Heart left ventricle (tissue), 16 donors: Measurements from ENCODE around the gene CLCN1. TPM values are rescaled to one million over a fixed set of nuclear protein-coding genes. Genes with fewer than 3 reads are reported as not detected.

Source experiments
- ATAC-seq, 4 donors: fragments of 200-7000 bp; cut with Tn5 transposase; one replicate each; pipeline ENCODE4 v1.9.1; 2020 to 2022; ENCODE audit warnings: moderate library complexity in 4 of 4, mild to moderate bottlenecking in 3 of 4, moderate number of reproducible peaks in 1 of 4
- DNase-seq, 5 donors: peaks; one replicate each; pipeline ENCODE4 v3.0.0-alpha.2; 2020
- H3K27ac ChIP-seq, 12 donors: fragments of 200-600 bp; sonication (generic) in 4 of 12; one replicate each; pipeline versions ENCODE4 v1.5.0 to v1.8.0; 2016 to 2022; ENCODE audit warnings: mild to moderate bottlenecking in 2 of 12
- H3K27me3 ChIP-seq, 9 donors: fragments of 200-600 bp; sonication (generic) in 2 of 9; one replicate each; pipeline versions ENCODE4 v1.5.1 to v1.8.0; 2016 to 2022; ENCODE audit warnings: mild to moderate bottlenecking in 3 of 9
- H3K36me3 ChIP-seq, 9 donors: fragments of 200-600 bp; sonication (generic) in 2 of 9; one replicate each; pipeline versions ENCODE4 v1.5.0 to v1.8.0; 2018 to 2022; ENCODE audit warnings: mild to moderate bottlenecking in 2 of 9
- H3K4me1 ChIP-seq, 12 donors: fragments of 200-600 bp; sonication (generic) in 4 of 12; one replicate each; pipeline versions ENCODE4 v1.5.0 to v1.8.0; 2016 to 2022; ENCODE audit warnings: mild to moderate bottlenecking in 3 of 12
- H3K4me3 ChIP-seq, 12 donors: fragments of 200-600 bp; sonication (generic) in 4 of 12; one replicate each; pipeline versions ENCODE4 v1.5.0 to v1.8.0; 2017 to 2022; ENCODE audit warnings: mild to moderate bottlenecking in 9 of 12, moderate library complexity in 4 of 12
- H3K9me3 ChIP-seq, 12 donors: fragments of 200-600 bp; sonication (generic) in 4 of 12; one replicate each; pipeline versions ENCODE4 v1.5.0 to v1.8.0; 2016 to 2022; ENCODE audit warnings: mild to moderate bottlenecking in 1 of 12
- CTCF ChIP-seq, 12 donors: fragments of 200-600 bp; sonication (generic) in 4 of 12; IDR thresholded peaks; one replicate each; pipeline versions ENCODE4 v1.5.0 to v1.8.0; 2018 to 2022; ENCODE audit warnings: antibody characterized with exemption in 12 of 12, mild to moderate bottlenecking in 5 of 12
- POLR2A ChIP-seq, 2 donors: fragments of 450-650 bp; IDR thresholded peaks; one replicate each; pipeline ENCODE4 v1.6.1; 2017; ENCODE audit warnings: antibody characterized with exemption in 2 of 2, mild to moderate bottlenecking in 2 of 2, moderate library complexity in 2 of 2
- WGBS, 4 donors: extraction: QIAGEN DNeasy Blood & Tissue Kit in 2 of 4; methylation state at CpG; one replicate each; pipeline versions ENCODE4 v1.1.5 to v1.1.7; 2013 to 2018; 5-methylcytosine and 5-hydroxymethylcytosine counted together
- intact Hi-C, 10 donors: fragments of 100-400 bp; cut with DNase I; formaldehyde crosslinking; loops; one replicate each; pipeline versions ENCODE4 v1.11.1 to v1.14.2; 2022
- polyA plus RNA-seq, 2 donors: library from polyadenylated mRNA; stranded (reverse); fragments of 200-250 nt; gene quantifications; one replicate each; pipeline ENCODE4 v1.2.3, GENCODE V29; 2013
- total RNA-seq, 9 donors: library from RNA; depleted of rRNA in 2 of 9; stranded (reverse); fragments of >200 nt in 2 of 9; fragmentation: NEBNext Ultra II Directional in 3 of 9; extraction: Animal tissue kit (Norgen Biotek cat#: 25700) in 3 of 9; gene quantifications; one replicate each; pipeline versions ENCODE4 v1.1.0 to v1.2.4, GENCODE V29; 2016 to 2023
- donor health status: ischemic (EF 13 %, LVEDD 7.1; RV severe dilation, severe dysfunction).
- donor health status: healthy with polysubstance abuse.
- donor health status: DM: no; HTN: yes; CAD: no.
- donor health status: DM: no; HTN: no; CAD: no.
- donor health status: ischemic (EF 25% LVEDD 6.9; RV normal size, moderate dysfunction).
- donor health status: ischemic (EF 25% LVEDD 5.7; RV mildly dilated, moderate dysfunction).
- donor health status: healthy.
- donor health status: DM: yes; HTN: yes; CAD: no.
- donor health status: ischemic (EF 35%, LVEDD 5.7; RV mildly dilated, moderate dysfunction).
- donor health status: nonischemic (EF 11% LVEDD 7.7; RV severe dilation, severe dysfunction).
- donor health status: DM: yes; HTN: yes; CAD: no.
- donor health status: PGD.
- donor health status: ischemic (EF 29% LVEDD 5.4; RV normal size, mild dysfunction).
- donor health status: nonischemic (EF 23%, LVEDD 6.1; RV moderate dilation, normal function).

CLCN1 gene
- total and polyA plus RNA-seq, 11 donors, result 0.03 to 1.4 TPM; not detected in 9

GRCh38 chr7:143389316-143390103, 73.6 kb downstream of the CLCN1 start:
- peaks cover 5 to 95% (median 59%) of the 10 kb centered on the region in 12 donors for H3K4me1 ChIP-seq
- H3K27me3 ChIP-seq, result no peaks in the 10 kb centered on the region
- intact Hi-C loops, result loop anchor here in 3 of 10 donors (2.0 to 10.0 kb wide), 3 partner anchors 17 to 515 kb away; partner anchors contain the start of genes CASP2 (in 2 of the 3), TMEM139 (in 2 of the 3) and TCAF1 (in 1 of the 3)
- TF ChIP-seq POLR2A (IDR thresholded peaks at IDR 0.05) (no peak), CTCF (IDR thresholded peaks at IDR 0.05) (no peak)
- no peaks in the 10 kb centered on the region for H3K9me3 ChIP-seq
- peaks cover 0 to 66% (median 45%) of the 10 kb centered on the region in 9 donors for H3K36me3 ChIP-seq
- ATAC-seq (no peak), DNase-seq (no peak)
- 74 to 93% (median 88%) methylated on average over 7 to 15 of the region's 15 CpGs for WGBS, 4 donors
- no peak overlapping the region for H3K4me3 ChIP-seq
- H3K27ac ChIP-seq, result peak overlapping the region in 2 of 12 donors; percentile 37 to 99

- H3K4me1 ChIP-seq, result peaks cover 5 to 95% (median 57%) of the 10 kb centered on the region in 12 donors
- intact Hi-C loops, result loop anchor here in 1 of 10 donors (2.0 kb wide), 1 partner anchor 17 kb away; no protein-coding TSS in a partner anchor
- TF ChIP-seq POLR2A (IDR thresholded peaks at IDR 0.05), result no peak
- no peak for TF ChIP-seq CTCF (IDR thresholded peaks at IDR 0.05)
- H3K36me3 ChIP-seq, result peaks cover 0 to 66% (median 45%) of the 10 kb centered on the region in 9 donors
- no peak for DNase-seq
- 79 to 86% (median 84%) methylated on average over 9 to 10 of the region's 10 CpGs for WGBS, 4 donors
- H3K4me3 ChIP-seq, result no peak overlapping the region
- no peaks in the 10 kb centered on the region for H3K9me3 ChIP-seq
- H3K27ac ChIP-seq, result peak overlapping the region in 6 of 12 donors; percentile 81 to 99 (median 90)
- no peaks in the 10 kb centered on the region for H3K27me3 ChIP-seq
- no peak for ATAC-seq
Measured at GRCh38 chr7:143390104-143390772, 74.3 kb downstream of the CLCN1 start.

- peaks cover 0 to 66% (median 45%) of the 10 kb centered on the region in 9 donors for H3K36me3 ChIP-seq
- peaks cover 5 to 95% (median 56%) of the 10 kb centered on the region in 12 donors for H3K4me1 ChIP-seq
- H3K27me3 ChIP-seq, result no peaks in the 10 kb centered on the region
- ATAC-seq (no peak), DNase-seq (peak in 1 of 5 donors; percentile 18)
- intact Hi-C loops, result loop anchor here in 1 of 10 donors (2.0 kb wide), 1 partner anchor 16 kb away; no protein-coding TSS in a partner anchor
- no peak for TF ChIP-seq POLR2A (IDR thresholded peaks at IDR 0.05)
- TF ChIP-seq CTCF (IDR thresholded peaks at IDR 0.05), result no peak
- no peaks in the 10 kb centered on the region for H3K9me3 ChIP-seq
- H3K27ac ChIP-seq, result peak overlapping the region in 11 of 12 donors; percentile 72 to 99 (median 85)
- H3K4me3 ChIP-seq, result no peak overlapping the region
- 80 to 94% (median 85%) methylated on average over 9 of the region's 9 CpGs for WGBS, 4 donors
Measured at GRCh38 chr7:143390773-143391317, 74.9 kb downstream of the CLCN1 start.
